KMS-11 (cell line): Measurements from ENCODE around the gene ALPI.

Source experiments
- H2AFZ ChIP-seq: fragments of 200-600 bp; sonication (generic); 2 replicates; pipeline ENCODE4 v1.6.1; 2016; ENCODE audit warnings: antibody characterized with exemption, mixed run types, low read depth
- H3K27ac ChIP-seq: fragments of 200-600 bp; sonication (generic); 2 replicates; pipeline ENCODE4 v1.6.1; 2016; ENCODE audit warnings: mild to moderate bottlenecking, mixed run types
- H3K27me3 ChIP-seq: fragments of 200-600 bp; sonication (generic); 2 replicates; pipeline ENCODE4 v1.6.1; 2017; ENCODE audit warnings: mild to moderate bottlenecking, low read depth, mixed run types, moderate library complexity; ENCODE audit not compliant: insufficient read depth
- H3K36me3 ChIP-seq: fragments of 200-600 bp; sonication (generic); 2 replicates; pipeline ENCODE4 v1.6.1; 2017; ENCODE audit warnings: mild to moderate bottlenecking, mixed run types; ENCODE audit not compliant: insufficient read depth
- H3K4me1 ChIP-seq: fragments of 200-600 bp; sonication (generic); 2 replicates; pipeline ENCODE4 v1.6.1; 2016; ENCODE audit warnings: mild to moderate bottlenecking, low read depth, mixed run types; ENCODE audit not compliant: poor library complexity, severe bottlenecking
- H3K4me2 ChIP-seq: fragments of 200-600 bp; sonication (generic); 2 replicates; pipeline ENCODE4 v1.7.0; 2016; ENCODE audit warnings: mild to moderate bottlenecking, mixed run types
- H3K4me3 ChIP-seq: fragments of 200-600 bp; sonication (generic); IDR thresholded peaks from 2 replicates; pipeline ENCODE4 v1.6.1; 2017; ENCODE audit warnings: low read depth, low read length, mixed read lengths; ENCODE audit not compliant: insufficient read depth
- H3K79me2 ChIP-seq: fragments of 200-600 bp; sonication (generic); 2 replicates; pipeline ENCODE4 v1.6.1; 2016; ENCODE audit warnings: low read depth, mixed run types; ENCODE audit not compliant: insufficient read depth
- H3K9ac ChIP-seq: fragments of 200-600 bp; sonication (generic); 2 replicates; pipeline ENCODE4 v1.6.1; 2016; ENCODE audit warnings: mild to moderate bottlenecking, mixed run types
- H4K20me1 ChIP-seq: fragments of 200-600 bp; sonication (generic); 2 replicates; pipeline ENCODE4 v1.6.1; 2016; ENCODE audit warnings: mild to moderate bottlenecking, mixed run types; ENCODE audit not compliant: insufficient read depth
- CTCF ChIP-seq: fragments of 200-600 bp; sonication (generic); conservative IDR thresholded peaks from 2 replicates; pipeline ENCODE4 v1.6.1; 2017; ENCODE audit warnings: low read depth, mild to moderate bottlenecking, antibody characterized with exemption, low read length, moderate library complexity, mixed read lengths

ALPI gene

GRCh38 chr2:232434563-232435374 lies 21.2 kb upstream of the ALPI start:
- H4K20me1 ChIP-seq: no peaks in the 10 kb centered on the region
- H3K4me2 ChIP-seq: no peak overlapping the region
- no peak overlapping the region for H3K4me3 ChIP-seq
- H3K36me3 ChIP-seq: no peaks in the 10 kb centered on the region
- no peak overlapping the region for H2AFZ ChIP-seq
- H3K9ac ChIP-seq: no peak overlapping the region
- H3K27me3 ChIP-seq: no peaks in the 10 kb centered on the region
- no peaks in the 10 kb centered on the region for H3K4me1 ChIP-seq
- H3K27ac ChIP-seq: no peak overlapping the region
- H3K79me2 ChIP-seq: no peaks in the 10 kb centered on the region
- TF ChIP-seq CTCF: no peak

GRCh38 chr2:232435375-232435648 lies 20.6 kb upstream of the ALPI start:
- no peak for TF ChIP-seq CTCF
- Histone ChIP-seq H3K27me3 (no peaks in the 10 kb centered on the region), H3K4me1 (no peaks in the 10 kb centered on the region), H3K4me2 (no peak overlapping the region), H3K27ac (no peak overlapping the region), H4K20me1 (no peaks in the 10 kb centered on the region), H2AFZ (no peak overlapping the region), H3K4me3 (no peak overlapping the region), H3K9ac (no peak overlapping the region), H3K79me2 (no peaks in the 10 kb centered on the region), H3K36me3 (no peaks in the 10 kb centered on the region)

GRCh38 chr2:232435805-232436204 lies 20.1 kb upstream of the ALPI start:
- Histone ChIP-seq H3K4me3 (no peak overlapping the region), H3K4me2 (no peak overlapping the region), H3K36me3 (no peaks in the 10 kb centered on the region), H4K20me1 (no peaks in the 10 kb centered on the region), H3K9ac (no peak overlapping the region), H3K79me2 (no peaks in the 10 kb centered on the region), H3K27me3 (no peaks in the 10 kb centered on the region), H3K27ac (no peak overlapping the region), H2AFZ (no peak overlapping the region), H3K4me1 (no peaks in the 10 kb centered on the region)
- no peak for TF ChIP-seq CTCF

GRCh38 chr2:232436381-232437194 lies 19.4 kb upstream of the ALPI start:
- Histone ChIP-seq H3K79me2 (no peaks in the 10 kb centered on the region), H3K9ac (no peak overlapping the region), H4K20me1 (no peaks in the 10 kb centered on the region), H3K4me1 (no peaks in the 10 kb centered on the region), H3K27ac (no peak overlapping the region), H2AFZ (no peak overlapping the region), H3K27me3 (no peaks in the 10 kb centered on the region), H3K4me3 (no peak overlapping the region), H3K36me3 (no peaks in the 10 kb centered on the region), H3K4me2 (no peak overlapping the region)
- TF ChIP-seq CTCF: no peak
